ENCODE results near the gene VPS51.

The VPS51 gene

GRCh38 chr11:65121865-65122696 is 26.1 kb downstream of the VPS51 start, which contains the start of the genes FAU and MRPL49:
FAU (minus strand) TSS chr11:65122134; CDS start chr11:65121813, 321 bp downstream.
MRPL49 (plus strand) TSS chr11:65122321; CDS start chr11:65122347, 26 bp downstream.
- DNase-seq = peak; percentile 99

GRCh38 chr11:65124480-65125196 is 28.6 kb downstream of the VPS51 start:
- DNase-seq = no peak

- no peak for DNase-seq
Observed at GRCh38 chr11:65125197-65126056, 29.4 kb downstream of the VPS51 start.

- no peak for DNase-seq
Observed at GRCh38 chr11:65126624-65127274, 30.7 kb downstream of the VPS51 start.

GRCh38 chr11:65127473-65128181 is 31.6 kb downstream of the VPS51 start:
- DNase-seq = no peak

- no peak for DNase-seq
Observed at GRCh38 chr11:65128182-65129145, 32.5 kb downstream of the VPS51 start.

GRCh38 chr11:65129649-65130441 is 33.8 kb downstream of the VPS51 start:
- DNase-seq = no peak

- no peak for DNase-seq
Observed at GRCh38 chr11:65130631-65131416, 34.8 kb downstream of the VPS51 start.

GRCh38 chr11:65131417-65131776 is 35.4 kb downstream of the VPS51 start:
- DNase-seq = no peak

- no peak for DNase-seq
Observed at GRCh38 chr11:65131895-65132237, 35.9 kb downstream of the VPS51 start.

GRCh38 chr11:65132238-65132987 is 36.4 kb downstream of the VPS51 start:
- DNase-seq = no peak

GRCh38 chr11:65132988-65133700 is 37.1 kb downstream of the VPS51 start:
- peak; percentile 79 to 82 for DNase-seq

- DNase-seq = no peak
Observed at GRCh38 chr11:65133724-65134123, 37.7 kb downstream of the VPS51 start.

- peak; percentile 91 to 94 for DNase-seq
Observed at GRCh38 chr11:65134240-65134951, 38.4 kb downstream of the VPS51 start, which contains the start of gene SYVN1. SYVN1 (minus strand) TSS chr11:65134519; CDS start chr11:65133601, 918 bp downstream.

- DNase-seq = peak; percentile 75 to 81
Observed at GRCh38 chr11:65134952-65135632, 39.1 kb downstream of the VPS51 start.

- no peak for DNase-seq
Observed at GRCh38 chr11:65135633-65136145, 39.7 kb downstream of the VPS51 start.
